ENCODE measurements around the gene EVC2.

EVC2 gene

GRCh38 chr4:5651089-5651488 is 57.3 kb downstream of the EVC2 start:
- no peaks in the 10 kb centered on the region for H3K9me3 ChIP-seq (ENCODE audit: control insufficient read depth, low read length)
- H3K4me1 ChIP-seq, result no peaks in the 10 kb centered on the region
- no peak overlapping the region for H3K9ac ChIP-seq
- no peak overlapping the region for H2AFZ ChIP-seq
- TF ChIP-seq CTCF (IDR thresholded peaks at IDR 0.05), result no peak
- H3K79me2 ChIP-seq, result no peaks in the 10 kb centered on the region
- H3K36me3 ChIP-seq (ENCODE audit: control insufficient read depth, insufficient read depth, low read length), result no peaks in the 10 kb centered on the region
- H3K27ac ChIP-seq, result no peak overlapping the region
- no peaks in the 10 kb centered on the region for H3K27me3 ChIP-seq (ENCODE audit: control insufficient read depth, insufficient read depth, low read length)
- no peak overlapping the region for H3K4me2 ChIP-seq (ENCODE audit: low read length)
- no peak overlapping the region for H3K4me3 ChIP-seq (ENCODE audit: low read depth, low read length)

GRCh38 chr4:5650040-5650439 is 58.3 kb downstream of the EVC2 start:
- no peaks in the 10 kb centered on the region for H3K27me3 ChIP-seq (ENCODE audit: control insufficient read depth, insufficient read depth, low read length)
- H3K4me1 ChIP-seq, result no peaks in the 10 kb centered on the region
- no peaks in the 10 kb centered on the region for H3K79me2 ChIP-seq
- H2AFZ ChIP-seq, result no peak overlapping the region
- H3K27ac ChIP-seq, result no peak overlapping the region
- no peak overlapping the region for H3K9ac ChIP-seq
- H3K4me3 ChIP-seq (ENCODE audit: low read depth, low read length), result no peak overlapping the region
- no peaks in the 10 kb centered on the region for H3K9me3 ChIP-seq (ENCODE audit: control insufficient read depth, low read length)
- no peak for TF ChIP-seq CTCF (IDR thresholded peaks at IDR 0.05)
- H3K36me3 ChIP-seq (ENCODE audit: control insufficient read depth, insufficient read depth, low read length), result no peaks in the 10 kb centered on the region
- H3K4me2 ChIP-seq (ENCODE audit: low read length), result no peak overlapping the region

GRCh38 chr4:5647351-5647750 is 61.0 kb downstream of the EVC2 start:
- H3K27ac ChIP-seq, result no peak overlapping the region

GRCh38 chr4:5640096-5640495 is 68.3 kb downstream of the EVC2 start:
- Histone ChIP-seq H3K9ac (no peak overlapping the region), H2AFZ (no peak overlapping the region), H3K9me3 (ENCODE audit: control insufficient read depth, low read length) (no peaks in the 10 kb centered on the region), H3K27me3 (ENCODE audit: control insufficient read depth, insufficient read depth, low read length) (no peaks in the 10 kb centered on the region), H3K79me2 (no peaks in the 10 kb centered on the region), H3K36me3 (ENCODE audit: control insufficient read depth, insufficient read depth, low read length) (no peaks in the 10 kb centered on the region), H3K4me3 (ENCODE audit: low read depth, low read length) (no peak overlapping the region), H3K4me2 (ENCODE audit: low read length) (no peak overlapping the region), H3K4me1 (no peaks in the 10 kb centered on the region), H3K27ac (no peak overlapping the region)
- no peak for TF ChIP-seq CTCF (IDR thresholded peaks at IDR 0.05)

More at GRCh38 chr4:5647351-5647750, 61.0 kb downstream of the EVC2 start:
- no peak for TF ChIP-seq CTCF (IDR thresholded peaks at IDR 0.05)
- H3K36me3 ChIP-seq (ENCODE audit: control insufficient read depth, insufficient read depth, low read length), result no peaks in the 10 kb centered on the region
- no peaks in the 10 kb centered on the region for H3K79me2 ChIP-seq
- no peaks in the 10 kb centered on the region for H3K9me3 ChIP-seq (ENCODE audit: control insufficient read depth, low read length)
- H3K27me3 ChIP-seq (ENCODE audit: control insufficient read depth, insufficient read depth, low read length), result no peaks in the 10 kb centered on the region
- H3K4me3 ChIP-seq (ENCODE audit: low read depth, low read length), result no peak overlapping the region
- H3K4me2 ChIP-seq (ENCODE audit: low read length), result no peak overlapping the region
- no peak overlapping the region for H2AFZ ChIP-seq
- no peaks in the 10 kb centered on the region for H3K4me1 ChIP-seq
- no peak overlapping the region for H3K9ac ChIP-seq

GRCh38 chr4:5639556-5639955 is 68.8 kb downstream of the EVC2 start:
- no peak for TF ChIP-seq CTCF (IDR thresholded peaks at IDR 0.05)
- no peak overlapping the region for H3K4me2 ChIP-seq (ENCODE audit: low read length)
- H3K27ac ChIP-seq, result no peak overlapping the region
- H3K4me3 ChIP-seq (ENCODE audit: low read depth, low read length), result no peak overlapping the region
- no peak overlapping the region for H2AFZ ChIP-seq
- no peaks in the 10 kb centered on the region for H3K27me3 ChIP-seq (ENCODE audit: control insufficient read depth, insufficient read depth, low read length)
- no peaks in the 10 kb centered on the region for H3K9me3 ChIP-seq (ENCODE audit: control insufficient read depth, low read length)
- H3K9ac ChIP-seq, result no peak overlapping the region
- H3K79me2 ChIP-seq, result no peaks in the 10 kb centered on the region
- no peaks in the 10 kb centered on the region for H3K36me3 ChIP-seq (ENCODE audit: control insufficient read depth, insufficient read depth, low read length)
- no peaks in the 10 kb centered on the region for H3K4me1 ChIP-seq

All from parathyroid adenoma (tissue), 2 donors.